Gastrocnemius medialis (tissue), 4 donors: Measurements from ENCODE around the gene CD37. TPM values are rescaled to one million over a fixed set of nuclear protein-coding genes. Genes with fewer than 3 reads are reported as not detected.
A peak's percentile ranks its signal among the peaks of the same experiment; 100 is the strongest.

Source experiments
- ATAC-seq, 2 donors: fragments of 150-250 bp; one replicate each; pipeline ENCODE4 v1.9.1; 2016
- DNase-seq, 2 donors: peaks; one replicate each; pipeline ENCODE4 v3.0.0-alpha.2; 2019
- H3K27ac ChIP-seq, 4 donors: fragments of 200-600 bp; sonication (generic); 1 replicate in 1 of 4; 2 replicates in 3 of 4; pipeline ENCODE4 v1.5.1; 2016 to 2018; ENCODE audit warnings: mild to moderate bottlenecking in 2 of 4, moderate library complexity in 1 of 4
- H3K27me3 ChIP-seq, 3 donors: fragments of 200-600 bp; sonication (generic) in 2 of 3; 1 replicate in 1 of 3; 2 replicates in 2 of 3; pipeline versions ENCODE4 v1.5.1 to v1.6.0; 2016 to 2019; ENCODE audit warnings: mild to moderate bottlenecking in 1 of 3, moderate library complexity in 1 of 3
- H3K36me3 ChIP-seq, 2 donors: fragments of 200-600 bp; sonication (generic) in 1 of 2; one replicate each; pipeline ENCODE4 v1.5.1; 2017 to 2018
- H3K4me1 ChIP-seq, 2 donors: fragments of 200-600 bp; sonication (generic) in 1 of 2; one replicate each; pipeline ENCODE4 v1.5.1; 2016 to 2017; ENCODE audit warnings: mild to moderate bottlenecking in 2 of 2
- H3K4me3 ChIP-seq, 4 donors: fragments of 200-600 bp; sonication (generic) in 3 of 4; 1 replicate in 1 of 4; 2 replicates in 3 of 4; pipeline ENCODE4 v1.5.1; 2016 to 2019; ENCODE audit warnings: mild to moderate bottlenecking in 2 of 4
- H3K9me3 ChIP-seq, 3 donors: fragments of 200-600 bp; sonication (generic) in 2 of 3; 1 replicate in 1 of 3; 2 replicates in 2 of 3; pipeline ENCODE4 v1.5.1; 2016 to 2019
- POLR2A ChIP-seq, 2 donors: fragments of 450-650 bp; IDR thresholded peaks; one replicate each; pipeline ENCODE4 v1.6.1; 2017; ENCODE audit warnings: antibody characterized with exemption in 2 of 2, mild to moderate bottlenecking in 2 of 2, moderate library complexity in 2 of 2
- in situ Hi-C, 4 donors: fragments of 200-750 bp; cut with MboI; loops; one replicate each; pipeline versions ENCODE4 v1.15.0 to v1.8.0; 2017; ENCODE audit warnings: low sequenced_read_pairs in 4 of 4
- intact Hi-C: fragments of 100-400 bp; cut with DNase I; formaldehyde crosslinking; loops from one replicate; pipeline ENCODE4 v1.15.1; 2023; ENCODE audit warnings: low total_unique reads
- total RNA-seq, 4 donors: library from RNA; depleted of rRNA; stranded (reverse); fragments of >200 nt; gene quantifications; one replicate each; pipeline versions ENCODE4 v1.1.0 to v1.2.3, GENCODE V29; 2016
- TF ChIP-seq, protein P1 (sequence below), 5 experiments: fragments of 450-650 bp in 3 of 5; fragments of 200-600 bp in 2 of 5; sonication (generic) in 2 of 5; IDR thresholded peaks in 4 of 5; conservative IDR thresholded peaks in 1 of 5; 1 replicate in 4 of 5; 2 replicates in 1 of 5; pipeline ENCODE4 v1.5.1; 2016 to 2019; ENCODE audit warnings: antibody characterized with exemption in 5 of 5, mild to moderate bottlenecking in 3 of 5, moderate library complexity in 3 of 5

The CD37 gene
- total RNA-seq, 4 donors from 2014 or later = 1.6 to 8.5 (median 2.3) TPM

- no peaks in the 10 kb centered on the region for H3K36me3 ChIP-seq
Observed at GRCh38 chr19:49340865-49341718, 5.9 kb downstream of the CD37 start.

GRCh38 chr19:49342291-49342721, 7.1 kb downstream of the CD37 start:
- DNase-seq (no peak), ATAC-seq (no peak)
- TF ChIP-seq, protein P1, sequence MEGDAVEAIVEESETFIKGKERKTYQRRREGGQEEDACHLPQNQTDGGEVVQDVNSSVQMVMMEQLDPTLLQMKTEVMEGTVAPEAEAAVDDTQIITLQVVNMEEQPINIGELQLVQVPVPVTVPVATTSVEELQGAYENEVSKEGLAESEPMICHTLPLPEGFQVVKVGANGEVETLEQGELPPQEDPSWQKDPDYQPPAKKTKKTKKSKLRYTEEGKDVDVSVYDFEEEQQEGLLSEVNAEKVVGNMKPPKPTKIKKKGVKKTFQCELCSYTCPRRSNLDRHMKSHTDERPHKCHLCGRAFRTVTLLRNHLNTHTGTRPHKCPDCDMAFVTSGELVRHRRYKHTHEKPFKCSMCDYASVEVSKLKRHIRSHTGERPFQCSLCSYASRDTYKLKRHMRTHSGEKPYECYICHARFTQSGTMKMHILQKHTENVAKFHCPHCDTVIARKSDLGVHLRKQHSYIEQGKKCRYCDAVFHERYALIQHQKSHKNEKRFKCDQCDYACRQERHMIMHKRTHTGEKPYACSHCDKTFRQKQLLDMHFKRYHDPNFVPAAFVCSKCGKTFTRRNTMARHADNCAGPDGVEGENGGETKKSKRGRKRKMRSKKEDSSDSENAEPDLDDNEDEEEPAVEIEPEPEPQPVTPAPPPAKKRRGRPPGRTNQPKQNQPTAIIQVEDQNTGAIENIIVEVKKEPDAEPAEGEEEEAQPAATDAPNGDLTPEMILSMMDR (IDR thresholded peaks at IDR 0.05 in 4 of 5, conservative IDR thresholded peaks at IDR 0.05 in 1 of 5) = no peak
- no peak for TF ChIP-seq POLR2A (IDR thresholded peaks at IDR 0.05)
- intact Hi-C loops (no loop called here), in situ Hi-C loops (no loop called here)
- Histone ChIP-seq H3K27ac (no peak overlapping the region), H3K9me3 (no peaks in the 10 kb centered on the region), H3K4me3 (no peak overlapping the region), H3K4me1 (peaks cover 0 to 13% of the 10 kb centered on the region in 2 donors), H3K27me3 (peaks cover 0 to 21% (median 17%) of the 10 kb centered on the region in 3 donors), H3K36me3 (no peaks in the 10 kb centered on the region)

More at GRCh38 chr19:49340865-49341718, 5.9 kb downstream of the CD37 start:
- no peaks in the 10 kb centered on the region for H3K9me3 ChIP-seq
- peaks cover 0 to 13% of the 10 kb centered on the region in 2 donors for H3K4me1 ChIP-seq
- peak overlapping the region; percentile 45 to 79 (median 72) for H3K27ac ChIP-seq
- peaks cover 0 to 21% (median 17%) of the 10 kb centered on the region in 3 donors for H3K27me3 ChIP-seq
- TF ChIP-seq POLR2A (IDR thresholded peaks at IDR 0.05) = no peak
- TF ChIP-seq, protein P1 (IDR thresholded peaks at IDR 0.05 in 4 of 5, conservative IDR thresholded peaks at IDR 0.05 in 1 of 5) = no peak
- ATAC-seq = no peak
- in situ Hi-C loops = no loop called here
- intact Hi-C loops = no loop called here
- no peak for DNase-seq
- H3K4me3 ChIP-seq = no peak overlapping the region

DNA sequence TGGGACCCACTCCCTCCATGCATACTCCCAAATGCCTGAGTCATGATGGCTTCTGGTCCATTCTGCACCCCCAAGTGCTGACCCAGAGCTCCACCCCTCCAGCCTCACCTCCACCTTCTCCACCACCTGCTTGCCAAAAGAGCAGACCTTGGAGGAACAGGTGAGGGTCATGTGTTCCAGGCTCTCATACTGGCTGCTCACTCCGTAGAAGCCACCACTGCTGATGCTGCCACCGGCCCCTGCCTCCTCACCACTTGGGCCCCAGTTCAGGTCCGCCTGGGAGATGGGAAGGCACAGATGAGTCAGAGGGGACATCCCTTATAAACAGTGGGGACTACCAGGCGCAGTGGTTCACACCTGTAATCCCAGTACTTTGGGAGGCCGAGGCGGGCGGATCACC, 7.9 kb downstream of the CD37 start:
- Histone ChIP-seq H3K27me3 (peaks cover 0 to 18% (median 17%) of the 10 kb centered on the region in 3 donors), H3K4me3 (no peak overlapping the region), H3K4me1 (peaks cover 0 to 13% of the 10 kb centered on the region in 2 donors), H3K36me3 (no peaks in the 10 kb centered on the region), H3K27ac (no peak overlapping the region), H3K9me3 (no peaks in the 10 kb centered on the region)
- TF ChIP-seq, protein P1 (IDR thresholded peaks at IDR 0.05 in 4 of 5, conservative IDR thresholded peaks at IDR 0.05 in 1 of 5) = no peak
- no peak for TF ChIP-seq POLR2A (IDR thresholded peaks at IDR 0.05)
- no peak for ATAC-seq
- no peak for DNase-seq
- in situ Hi-C loops = no loop called here
- intact Hi-C loops = no loop called here

- in situ Hi-C loops (no loop called here), intact Hi-C loops (no loop called here)
- Histone ChIP-seq H3K4me3 (no peak overlapping the region), H3K27me3 (peaks cover 0 to 5% (median 5%) of the 10 kb centered on the region in 3 donors), H3K36me3 (no peaks in the 10 kb centered on the region), H3K4me1 (peaks cover 0 to 1% of the 10 kb centered on the region in 2 donors), H3K27ac (no peak overlapping the region), H3K9me3 (no peaks in the 10 kb centered on the region)
- no peak for TF ChIP-seq POLR2A (IDR thresholded peaks at IDR 0.05)
- TF ChIP-seq, protein P1 (IDR thresholded peaks at IDR 0.05 in 4 of 5, conservative IDR thresholded peaks at IDR 0.05 in 1 of 5) = no peak
- no peak for ATAC-seq
- no peak for DNase-seq
Observed at GRCh38 chr19:49344505-49345423, 9.6 kb downstream of the CD37 start.
